Right renal cortex interstitium (tissue), 3 donors: ENCODE measurements around the gene ANTXRL. TPM values are rescaled to one million over a fixed set of nuclear protein-coding genes. Genes with fewer than 3 reads are reported as not detected.
"Not testable (repeated sequence)": the region's sequence is repeated elsewhere in the genome, so short reads cannot be mapped to it uniquely, and the experiment has no call there.

Experiments used
- DNase-seq, 3 donors: peaks; one replicate each; pipeline ENCODE4 v3.0.0-alpha.2; 2013; ENCODE audit warnings: low read depth in 3 of 3, low spot score in 2 of 3
- polyA plus RNA-seq, 3 donors: library from polyadenylated mRNA; unstranded; fragments of 120-200 nt; gene quantifications; one replicate each; pipeline ENCODE4 v1.2.1, GENCODE V29; 2013; ENCODE audit not compliant: insufficient read length in 3 of 3

Gene ANTXRL
- polyA plus RNA-seq, 3 donors = not detected

GRCh38 chr10:46271795-46272499 is 14.8 kb upstream of the ANTXRL start:
- DNase-seq = not testable (repeated sequence)

GRCh38 chr10:46272863-46273415 is 13.9 kb upstream of the ANTXRL start:
- DNase-seq = no peak

DNA sequence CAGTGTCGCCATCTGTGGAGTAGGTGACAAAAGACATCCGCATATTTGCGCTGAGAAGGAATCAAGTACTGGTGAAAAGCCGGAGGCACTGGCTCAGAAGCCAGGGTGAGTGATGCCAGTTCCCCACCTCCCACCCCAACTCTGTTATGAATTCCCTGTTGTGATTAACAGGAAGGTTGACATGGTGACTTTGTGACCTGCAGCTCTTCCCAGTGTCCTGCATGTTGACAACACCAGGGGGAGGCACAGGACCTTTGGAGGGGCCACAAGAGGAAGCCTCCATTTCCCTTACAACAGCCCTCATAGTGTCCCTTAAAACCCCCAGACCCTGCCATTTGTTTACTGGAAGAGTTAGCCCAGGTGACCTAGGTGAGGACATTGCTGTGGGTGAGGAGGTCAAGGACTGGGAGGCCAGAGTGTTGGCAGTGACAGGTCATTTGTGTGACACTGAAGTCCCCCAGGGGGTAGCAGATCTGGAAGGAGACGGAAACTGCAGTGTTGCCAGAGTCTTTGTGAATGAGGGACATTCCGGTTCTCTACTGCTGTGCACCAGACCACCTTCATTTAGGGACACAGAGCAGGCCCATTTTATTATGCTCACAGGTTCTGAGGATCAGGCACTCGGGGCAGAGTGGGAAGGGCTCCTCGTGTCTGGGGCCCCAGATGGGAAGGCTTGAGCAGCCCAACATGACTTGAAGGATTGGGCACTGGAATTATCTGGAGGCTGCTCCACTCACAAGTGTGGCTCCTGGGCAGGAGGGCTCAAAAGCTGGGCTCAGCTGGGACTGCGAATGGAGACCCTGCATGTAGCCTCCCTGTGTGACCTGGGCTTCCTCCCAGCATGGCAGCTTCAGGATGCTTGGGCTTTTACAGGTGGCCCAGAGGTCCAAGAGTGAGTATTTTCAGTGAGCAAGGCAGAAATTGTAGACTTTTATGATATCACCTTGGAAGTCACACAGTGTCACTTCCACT is 13.0 kb upstream of the ANTXRL start:
- no peak for DNase-seq

DNA sequence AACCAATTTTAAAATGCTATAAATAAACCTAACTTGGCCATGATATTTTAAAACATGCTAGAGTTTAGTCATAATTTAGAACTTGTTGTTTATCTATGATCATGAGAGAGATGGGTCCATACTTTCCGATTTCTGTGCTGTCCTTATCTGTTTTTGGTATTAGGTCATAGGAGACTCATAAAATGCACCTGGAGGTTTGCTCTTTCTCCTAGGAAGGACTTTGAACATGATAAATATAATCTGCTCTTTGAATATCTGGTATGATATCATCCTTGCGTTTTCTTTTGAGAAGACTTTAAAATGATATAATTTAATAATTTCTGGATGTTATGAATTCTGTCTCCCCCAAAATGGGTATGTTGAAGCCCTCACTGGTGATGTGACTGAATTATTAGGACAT is 9.0 kb upstream of the ANTXRL start:
- DNase-seq = no peak

DNA sequence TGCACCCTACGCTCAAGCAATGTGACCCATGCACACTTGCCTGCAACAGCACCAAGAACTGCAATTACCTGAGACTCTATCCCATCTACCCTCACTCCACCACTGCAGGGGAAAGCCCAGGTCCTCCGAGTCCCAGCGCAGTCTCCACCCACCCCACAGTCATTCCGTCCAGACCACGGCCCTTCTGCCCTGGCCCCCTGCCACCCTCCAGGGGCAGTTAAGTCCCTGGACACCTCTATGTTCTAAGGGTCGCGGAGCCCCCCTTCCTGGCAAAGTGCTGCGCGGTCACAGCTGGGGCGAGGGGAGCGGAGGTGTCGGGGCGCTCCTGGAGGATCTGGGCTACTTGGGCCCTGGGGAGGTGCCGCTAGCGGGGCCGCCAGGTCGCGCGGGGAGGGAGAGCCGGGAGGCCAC is 4.4 kb upstream of the ANTXRL start:
- DNase-seq = not testable (repeated sequence)

DNA sequence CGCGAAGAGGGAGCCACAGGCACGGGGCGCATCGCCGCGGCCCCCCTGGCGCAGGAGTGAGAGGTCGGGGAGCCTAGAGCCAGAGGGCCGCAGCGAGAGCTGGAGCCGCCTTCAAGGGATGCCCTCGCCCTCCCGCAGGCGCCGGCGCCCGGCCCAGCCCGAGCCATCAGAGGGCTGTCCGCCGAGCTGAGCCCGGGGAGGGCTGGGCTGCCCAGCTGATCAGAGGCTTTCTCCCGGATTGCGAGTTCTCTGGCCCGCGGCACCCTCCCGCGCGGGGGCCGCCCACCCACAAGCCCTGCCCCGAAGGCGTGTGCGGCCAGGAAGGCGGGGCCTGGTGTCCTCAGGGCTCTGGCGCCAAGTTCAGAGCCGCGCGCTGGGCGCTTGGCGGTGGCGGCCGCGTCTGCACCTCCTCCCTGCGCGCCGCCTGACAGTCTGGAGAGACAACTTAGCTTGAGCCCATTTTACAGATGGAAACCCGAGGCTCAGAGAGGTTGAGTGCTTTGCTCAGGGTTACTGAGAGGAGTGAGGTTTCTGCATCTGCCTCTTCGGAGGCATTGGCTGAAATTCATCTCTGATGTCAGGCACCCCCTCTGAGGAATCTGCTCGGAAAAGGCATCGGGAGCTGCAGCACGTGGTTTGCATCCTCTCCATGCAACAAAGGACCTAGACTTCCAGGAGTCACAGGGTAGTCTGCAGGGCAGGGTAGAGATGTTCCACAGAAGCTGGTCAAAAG is 3.8 kb upstream of the ANTXRL start:
- DNase-seq = no peak

DNA sequence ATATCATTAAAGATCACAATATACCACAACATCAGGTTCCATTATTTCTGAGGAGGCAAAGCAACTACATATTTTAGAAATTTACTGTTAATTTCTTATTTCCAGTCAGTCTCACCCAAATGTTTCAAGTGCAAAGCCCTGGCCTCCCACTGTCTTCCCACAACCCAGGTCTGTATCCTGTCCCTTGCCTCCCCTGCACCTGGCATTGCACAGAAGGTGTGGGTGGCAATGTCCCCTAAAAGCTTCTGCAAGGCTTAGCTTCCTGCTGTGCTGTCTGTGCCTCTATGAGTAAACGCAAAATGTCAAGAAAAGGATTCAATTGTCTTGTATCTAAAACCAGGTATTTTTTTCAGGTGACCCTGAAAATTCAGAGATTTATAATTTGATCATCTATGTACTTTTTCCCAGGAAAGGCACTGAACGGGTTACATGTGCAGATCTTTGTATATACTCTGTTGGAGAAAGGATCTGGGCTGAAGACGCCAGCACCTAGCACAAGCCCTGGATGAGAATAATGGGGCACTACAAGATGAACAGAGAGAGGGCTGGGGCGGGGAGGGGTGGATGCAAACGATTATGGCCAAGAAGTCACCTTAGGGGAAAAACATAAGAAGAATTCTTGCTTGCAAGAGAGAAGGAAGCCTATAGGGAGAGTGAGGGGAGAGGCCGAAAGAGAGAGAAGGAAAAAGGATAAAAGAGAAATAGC is 3.1 kb upstream of the ANTXRL start:
- DNase-seq = no peak

GRCh38 chr10:46284286-46285229 is 2.2 kb upstream of the ANTXRL start:
- DNase-seq = no peak

DNA sequence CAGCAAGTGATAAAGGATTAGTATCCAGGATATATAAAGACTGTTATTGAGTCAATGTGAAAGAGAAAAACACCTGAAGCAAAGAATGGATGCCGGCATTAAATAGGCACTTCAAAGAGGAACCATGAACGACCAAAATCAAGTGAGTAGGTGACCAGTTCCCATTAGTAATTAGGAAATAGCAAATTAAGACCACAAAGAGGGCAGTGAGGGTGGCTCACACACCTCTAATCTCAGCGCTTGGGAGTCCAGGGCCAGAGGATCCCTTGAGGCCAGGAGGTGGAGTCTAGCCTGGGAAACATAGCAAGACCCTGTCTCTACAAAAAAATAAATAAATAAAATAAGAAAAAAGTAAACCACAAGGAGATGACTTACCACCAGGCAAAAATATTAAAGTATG is 1.5 kb upstream of the ANTXRL start:
- DNase-seq = no peak

DNA sequence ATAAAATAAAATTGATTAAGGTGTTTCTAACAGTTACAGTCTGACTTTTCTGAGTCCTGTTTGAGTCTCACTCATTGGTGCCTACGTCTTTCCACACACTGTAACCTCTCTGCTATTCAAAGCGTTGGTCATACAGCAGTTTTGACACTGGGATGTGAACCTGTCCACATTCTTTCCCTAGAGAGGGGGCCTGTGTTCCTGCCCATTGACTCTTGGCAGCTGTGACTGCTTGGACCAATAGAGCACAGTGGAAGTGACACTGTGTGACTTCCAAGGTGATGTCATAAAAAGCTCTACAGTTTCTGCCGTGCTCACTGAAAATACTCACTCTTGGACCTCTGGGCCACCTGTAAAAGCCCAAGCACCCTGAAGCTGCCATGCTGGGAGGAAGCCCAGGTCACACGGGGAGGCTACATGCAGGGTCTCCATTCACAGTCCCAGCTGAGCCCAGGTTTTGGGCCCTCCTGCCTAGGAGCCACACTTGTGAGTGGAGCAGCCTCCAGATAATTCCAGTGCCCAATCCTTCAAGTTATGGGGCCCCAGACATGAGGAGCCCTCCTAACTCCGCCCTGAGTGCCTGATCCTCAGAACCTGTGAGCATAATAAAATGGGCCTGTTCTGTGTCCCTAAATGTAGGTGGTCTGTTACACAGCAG is 704 bp upstream of the ANTXRL start:
- DNase-seq = no peak

DNA sequence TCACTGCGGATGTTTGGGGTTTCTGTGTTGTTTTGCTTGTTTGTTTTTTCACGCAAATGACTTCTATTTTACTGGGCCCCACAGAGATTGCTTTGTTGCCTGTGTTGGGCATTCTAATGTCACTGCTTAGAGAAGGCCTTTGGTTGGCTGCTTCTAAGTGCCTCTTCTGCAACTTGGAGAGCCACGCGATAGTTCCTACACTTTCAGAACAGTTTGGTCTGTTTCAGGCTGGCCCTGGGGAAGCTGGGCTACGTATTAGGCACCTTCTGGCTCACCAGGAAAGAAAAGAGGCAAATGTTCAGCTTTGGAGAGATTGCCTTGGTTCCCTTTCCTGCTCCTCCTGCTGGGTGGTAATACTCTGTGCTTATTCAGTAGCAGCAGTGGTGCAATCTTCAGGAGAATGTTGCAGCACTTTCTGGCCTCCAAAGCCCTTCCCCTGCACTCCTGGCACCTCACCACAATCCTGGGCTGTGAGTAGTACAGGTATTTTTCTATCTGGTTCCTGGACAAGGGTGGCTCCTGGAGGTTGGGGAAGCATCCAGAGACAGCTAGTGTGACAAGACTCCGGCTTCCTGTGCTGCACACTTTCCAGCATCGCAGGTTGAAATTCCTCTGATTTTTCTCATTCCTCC is 1.2 kb downstream of the ANTXRL start:
- DNase-seq = no peak

- no peak for DNase-seq
Measured at GRCh38 chr10:46288601-46289206, 1.9 kb downstream of the ANTXRL start.

DNA sequence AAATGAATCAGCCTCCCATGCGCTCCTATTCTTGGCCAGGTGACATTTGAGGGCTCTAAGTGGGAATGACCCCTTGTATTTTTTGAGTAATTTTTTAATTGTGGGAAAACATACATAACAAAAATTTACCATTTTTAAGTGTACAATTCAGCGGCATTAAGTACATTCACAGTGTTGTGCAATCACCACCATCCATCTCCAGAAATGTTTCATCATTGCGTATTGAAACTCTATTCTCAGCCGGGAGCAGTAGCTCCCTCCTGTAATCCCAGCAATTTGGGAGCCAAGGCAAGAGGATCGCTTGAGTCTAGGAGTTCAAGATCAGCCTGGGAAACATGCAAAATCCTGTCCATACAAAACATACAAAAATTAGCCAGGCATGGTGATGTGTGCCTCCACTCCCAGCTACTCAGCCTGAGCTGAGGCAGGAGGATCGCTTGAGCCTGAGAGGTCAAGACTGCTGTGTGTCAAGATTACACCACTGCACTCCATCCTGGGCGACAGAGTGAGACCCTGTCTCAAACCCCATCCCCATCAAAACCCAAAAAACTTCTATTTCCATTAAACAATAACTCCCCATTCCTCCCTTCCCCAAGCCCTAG is 2.5 kb downstream of the ANTXRL start:
- no peak for DNase-seq

GRCh38 chr10:46290101-46290886 is 3.5 kb downstream of the ANTXRL start:
- no peak for DNase-seq

- DNase-seq = no peak
Measured at GRCh38 chr10:46291817-46292572, 5.2 kb downstream of the ANTXRL start.

DNA sequence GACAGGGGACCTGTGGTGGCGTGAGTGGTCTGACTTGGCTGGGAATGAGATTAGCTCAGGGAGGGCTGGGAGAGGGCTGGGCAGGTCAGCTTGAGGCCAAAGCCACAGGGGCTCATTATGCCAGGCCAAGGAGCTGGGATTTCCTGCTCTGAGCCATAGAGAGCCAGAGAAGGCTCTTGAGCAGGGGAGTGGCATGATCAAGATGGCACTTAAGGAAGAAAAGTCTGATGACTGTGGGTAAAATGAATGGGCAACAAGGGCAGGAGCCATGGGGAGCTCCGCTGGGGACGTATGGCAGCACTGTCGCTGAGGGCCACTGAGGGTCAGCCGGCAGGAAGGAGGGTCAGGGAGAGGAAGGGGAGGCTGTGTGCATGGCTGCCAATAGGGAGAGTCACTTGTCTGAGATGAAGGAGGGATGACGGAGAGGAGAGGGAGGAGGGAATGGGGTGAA is 5.8 kb downstream of the ANTXRL start:
- no peak for DNase-seq
